Ishikawa (cell line): ENCODE results near the gene GMCL2.

Source experiments
- CEBPB ChIP-seq: IDR thresholded peaks from 2 replicates; pipeline ENCODE4 v1.6.1; 2012
- CREB1 ChIP-seq: IDR thresholded peaks from 2 replicates; pipeline ENCODE4 v1.6.1; 2012; ENCODE audit warnings: low read depth
- EGR1 ChIP-seq: IDR thresholded peaks from 2 replicates; pipeline ENCODE4 v1.6.1; 2012
- EP300 ChIP-seq: IDR thresholded peaks from 2 replicates; pipeline ENCODE4 v1.6.1; 2012; ENCODE audit warnings: borderline replicate concordance
- FOXM1 ChIP-seq: IDR thresholded peaks from 2 replicates; pipeline ENCODE4 v1.6.1; 2012; ENCODE audit warnings: low read depth, borderline replicate concordance
- NFIC ChIP-seq: IDR thresholded peaks from 2 replicates; pipeline ENCODE4 v1.6.1; 2012
- RAD21 ChIP-seq: IDR thresholded peaks from 2 replicates; pipeline ENCODE4 v1.6.1; 2012; ENCODE audit warnings: low read depth
- TAF1 ChIP-seq: IDR thresholded peaks from 2 replicates; pipeline ENCODE4 v1.6.1; 2012; ENCODE audit warnings: low read depth, mild to moderate bottlenecking
- TEAD4 ChIP-seq: IDR thresholded peaks from 2 replicates; pipeline ENCODE4 v1.6.1; 2012
- YY1 ChIP-seq: IDR thresholded peaks from 2 replicates; pipeline ENCODE4 v1.6.1; 2012; ENCODE audit warnings: low read depth
- ZBTB7A ChIP-seq: IDR thresholded peaks from 2 replicates; pipeline ENCODE4 v1.6.1; 2012; ENCODE audit warnings: low read depth
- TF ChIP-seq, protein P1 (sequence below): IDR thresholded peaks from 2 replicates; pipeline ENCODE4 v1.6.1; 2012; ENCODE audit warnings: low read depth, mild to moderate bottlenecking
- TF ChIP-seq, protein P2 (sequence below): IDR thresholded peaks from 2 replicates; pipeline ENCODE4 v1.6.1; 2012
- TF ChIP-seq, protein P3 (sequence below): IDR thresholded peaks from 2 replicates; pipeline ENCODE4 v1.6.1; 2012

DNA sequence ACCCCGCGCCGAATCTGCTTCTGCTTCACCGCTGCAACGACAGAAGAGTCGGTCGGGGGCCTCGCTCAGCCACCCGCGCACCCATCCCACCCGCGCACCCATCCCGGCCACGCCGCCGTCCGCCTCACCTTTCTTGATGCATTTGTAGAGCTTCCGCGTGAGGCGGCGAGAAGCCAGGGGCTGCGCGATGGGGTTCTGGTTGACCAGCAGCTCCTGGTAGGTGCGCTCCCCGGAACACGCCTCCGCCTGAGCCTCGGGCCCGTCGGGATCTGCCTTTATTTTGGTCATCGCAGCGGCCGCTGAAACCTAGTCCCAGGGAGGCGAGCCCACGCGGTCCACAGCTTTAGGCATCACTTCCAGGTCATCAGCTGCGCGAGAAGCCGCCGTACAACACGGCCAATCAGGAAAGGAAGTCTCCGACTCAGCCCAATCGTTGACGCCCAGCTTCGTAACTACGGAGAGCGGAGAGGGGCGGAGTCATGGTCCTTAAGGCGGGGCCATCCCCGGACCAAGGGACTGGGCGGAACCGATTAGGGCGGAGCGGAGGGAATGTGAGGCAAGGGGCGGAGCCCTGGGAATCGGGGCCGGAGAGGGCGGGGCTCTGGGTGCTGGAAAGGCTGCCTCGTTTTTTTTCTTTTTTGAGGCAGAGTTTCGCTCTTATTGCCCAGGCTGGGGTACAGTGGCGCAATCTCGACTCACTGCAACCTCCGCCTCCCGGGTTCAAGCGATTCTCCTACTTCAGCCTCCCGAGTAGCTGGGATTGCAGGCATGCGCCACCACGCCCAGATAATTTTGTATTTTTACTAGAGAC lies 33.4 kb downstream of the GMCL2 start, which contains the start of gene NHP2:
- peak; percentile 61; the same call in 1 of the 2 replicates for TF ChIP-seq CEBPB
- TF ChIP-seq YY1: no peak
- TF ChIP-seq, protein P1, sequence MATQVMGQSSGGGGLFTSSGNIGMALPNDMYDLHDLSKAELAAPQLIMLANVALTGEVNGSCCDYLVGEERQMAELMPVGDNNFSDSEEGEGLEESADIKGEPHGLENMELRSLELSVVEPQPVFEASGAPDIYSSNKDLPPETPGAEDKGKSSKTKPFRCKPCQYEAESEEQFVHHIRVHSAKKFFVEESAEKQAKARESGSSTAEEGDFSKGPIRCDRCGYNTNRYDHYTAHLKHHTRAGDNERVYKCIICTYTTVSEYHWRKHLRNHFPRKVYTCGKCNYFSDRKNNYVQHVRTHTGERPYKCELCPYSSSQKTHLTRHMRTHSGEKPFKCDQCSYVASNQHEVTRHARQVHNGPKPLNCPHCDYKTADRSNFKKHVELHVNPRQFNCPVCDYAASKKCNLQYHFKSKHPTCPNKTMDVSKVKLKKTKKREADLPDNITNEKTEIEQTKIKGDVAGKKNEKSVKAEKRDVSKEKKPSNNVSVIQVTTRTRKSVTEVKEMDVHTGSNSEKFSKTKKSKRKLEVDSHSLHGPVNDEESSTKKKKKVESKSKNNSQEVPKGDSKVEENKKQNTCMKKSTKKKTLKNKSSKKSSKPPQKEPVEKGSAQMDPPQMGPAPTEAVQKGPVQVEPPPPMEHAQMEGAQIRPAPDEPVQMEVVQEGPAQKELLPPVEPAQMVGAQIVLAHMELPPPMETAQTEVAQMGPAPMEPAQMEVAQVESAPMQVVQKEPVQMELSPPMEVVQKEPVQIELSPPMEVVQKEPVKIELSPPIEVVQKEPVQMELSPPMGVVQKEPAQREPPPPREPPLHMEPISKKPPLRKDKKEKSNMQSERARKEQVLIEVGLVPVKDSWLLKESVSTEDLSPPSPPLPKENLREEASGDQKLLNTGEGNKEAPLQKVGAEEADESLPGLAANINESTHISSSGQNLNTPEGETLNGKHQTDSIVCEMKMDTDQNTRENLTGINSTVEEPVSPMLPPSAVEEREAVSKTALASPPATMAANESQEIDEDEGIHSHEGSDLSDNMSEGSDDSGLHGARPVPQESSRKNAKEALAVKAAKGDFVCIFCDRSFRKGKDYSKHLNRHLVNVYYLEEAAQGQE: no peak
- no peak for TF ChIP-seq RAD21
- no peak; the same call in 1 of the 2 replicates for TF ChIP-seq TAF1
- TF ChIP-seq EP300: no peak
- TF ChIP-seq NFIC: no peak
- TF ChIP-seq, protein P2, sequence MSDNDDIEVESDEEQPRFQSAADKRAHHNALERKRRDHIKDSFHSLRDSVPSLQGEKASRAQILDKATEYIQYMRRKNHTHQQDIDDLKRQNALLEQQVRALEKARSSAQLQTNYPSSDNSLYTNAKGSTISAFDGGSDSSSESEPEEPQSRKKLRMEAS: peak; percentile 97
- 0 out of 2 replicates have a peak, but pooled peaks have one; percentile 27 for TF ChIP-seq TEAD4
- no peak for TF ChIP-seq ZBTB7A
- TF ChIP-seq, protein P3, sequence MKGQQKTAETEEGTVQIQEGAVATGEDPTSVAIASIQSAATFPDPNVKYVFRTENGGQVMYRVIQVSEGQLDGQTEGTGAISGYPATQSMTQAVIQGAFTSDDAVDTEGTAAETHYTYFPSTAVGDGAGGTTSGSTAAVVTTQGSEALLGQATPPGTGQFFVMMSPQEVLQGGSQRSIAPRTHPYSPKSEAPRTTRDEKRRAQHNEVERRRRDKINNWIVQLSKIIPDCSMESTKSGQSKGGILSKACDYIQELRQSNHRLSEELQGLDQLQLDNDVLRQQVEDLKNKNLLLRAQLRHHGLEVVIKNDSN: peak; percentile 58
- peak; percentile 96 for TF ChIP-seq CREB1
- no peak for TF ChIP-seq EGR1
- no peak for TF ChIP-seq FOXM1
